Vagina (tissue), 2 donors: ENCODE measurements around the gene SAMD7. TPM values are rescaled to one million over a fixed set of nuclear protein-coding genes. Genes with fewer than 3 reads are reported as not detected.

ENCODE experiments used
- DNase-seq, 2 donors: peaks; one replicate each; pipeline ENCODE4 v3.0.0-alpha.2; 2017; ENCODE audit errors: extremely low spot score in 2 of 2
- H3K27ac ChIP-seq: fragments of 200-600 bp; sonication (generic); one replicate; pipeline ENCODE4 v1.5.1; 2019
- H3K27me3 ChIP-seq: fragments of 200-600 bp; sonication (generic); one replicate; pipeline ENCODE4 v1.5.1; 2019
- H3K36me3 ChIP-seq, 2 donors: fragments of 200-600 bp; sonication (generic); one replicate each; pipeline ENCODE4 v1.5.1; 2017 to 2019
- H3K4me1 ChIP-seq: fragments of 200-600 bp; sonication (generic); one replicate; pipeline ENCODE4 v1.5.1; 2019
- H3K4me3 ChIP-seq, 2 donors: fragments of 200-600 bp; sonication (generic); 1 replicate in 1 of 2; 2 replicates in 1 of 2; pipeline ENCODE4 v1.5.1; 2016 to 2019
- H3K9me3 ChIP-seq: fragments of 200-600 bp; sonication (generic); one replicate; pipeline ENCODE4 v1.5.1; 2019
- POLR2A ChIP-seq, 2 donors: fragments of 450-650 bp; IDR thresholded peaks; one replicate each; pipeline ENCODE4 v1.6.1; 2017; ENCODE audit warnings: antibody characterized with exemption in 2 of 2, mild to moderate bottlenecking in 2 of 2, moderate library complexity in 2 of 2
- POLR2AphosphoS5 ChIP-seq, 2 donors: sonication (generic); formaldehyde crosslinking; IDR thresholded peaks; one replicate each; pipeline ENCODE4 v1.9.0; 2017; ENCODE audit warnings: antibody characterized with exemption in 2 of 2, mild to moderate bottlenecking in 2 of 2, low read depth in 1 of 2; ENCODE audit not compliant: insufficient read depth in 1 of 2
- intact Hi-C: fragments of 100-400 bp; cut with DNase I; formaldehyde crosslinking; loops from one replicate; pipeline ENCODE4 v1.15.1; 2023
- total RNA-seq: library from RNA; depleted of rRNA; stranded (reverse); fragments of >200 nt; gene quantifications from one replicate; pipeline ENCODE4 v1.2.3, GENCODE V29; 2016
- TF ChIP-seq, protein P1 (sequence below), 3 experiments: fragments of 450-650 bp in 2 of 3; fragments of 200-600 bp in 1 of 3; sonication (generic) in 1 of 3; IDR thresholded peaks; one replicate each; pipeline ENCODE4 v1.5.1; 2017 to 2019; ENCODE audit warnings: antibody characterized with exemption in 3 of 3, mild to moderate bottlenecking in 2 of 3, moderate library complexity in 2 of 3

SAMD7 gene
- total RNA-seq, 1 donor from 2014 or later = not detected

- Histone ChIP-seq H3K4me3 (no peak overlapping the region), H3K9me3 (no peaks in the 10 kb centered on the region), H3K27me3 (no peaks in the 10 kb centered on the region), H3K27ac (no peak overlapping the region), H3K4me1 (no peaks in the 10 kb centered on the region), H3K36me3 (no peaks in the 10 kb centered on the region)
- intact Hi-C loops = no loop called here
- DNase-seq = no peak
- TF ChIP-seq POLR2AphosphoS5 (IDR thresholded peaks at IDR 0.05; ENCODE audit: insufficient read depth in 1 of 2, low read depth in 1 of 2) (no peak), POLR2A (IDR thresholded peaks at IDR 0.05) (no peak)
- TF ChIP-seq, protein P1, sequence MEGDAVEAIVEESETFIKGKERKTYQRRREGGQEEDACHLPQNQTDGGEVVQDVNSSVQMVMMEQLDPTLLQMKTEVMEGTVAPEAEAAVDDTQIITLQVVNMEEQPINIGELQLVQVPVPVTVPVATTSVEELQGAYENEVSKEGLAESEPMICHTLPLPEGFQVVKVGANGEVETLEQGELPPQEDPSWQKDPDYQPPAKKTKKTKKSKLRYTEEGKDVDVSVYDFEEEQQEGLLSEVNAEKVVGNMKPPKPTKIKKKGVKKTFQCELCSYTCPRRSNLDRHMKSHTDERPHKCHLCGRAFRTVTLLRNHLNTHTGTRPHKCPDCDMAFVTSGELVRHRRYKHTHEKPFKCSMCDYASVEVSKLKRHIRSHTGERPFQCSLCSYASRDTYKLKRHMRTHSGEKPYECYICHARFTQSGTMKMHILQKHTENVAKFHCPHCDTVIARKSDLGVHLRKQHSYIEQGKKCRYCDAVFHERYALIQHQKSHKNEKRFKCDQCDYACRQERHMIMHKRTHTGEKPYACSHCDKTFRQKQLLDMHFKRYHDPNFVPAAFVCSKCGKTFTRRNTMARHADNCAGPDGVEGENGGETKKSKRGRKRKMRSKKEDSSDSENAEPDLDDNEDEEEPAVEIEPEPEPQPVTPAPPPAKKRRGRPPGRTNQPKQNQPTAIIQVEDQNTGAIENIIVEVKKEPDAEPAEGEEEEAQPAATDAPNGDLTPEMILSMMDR (IDR thresholded peaks at IDR 0.05) = no peak
Measured at GRCh38 chr3:169953462-169954141, 42.2 kb downstream of the SAMD7 start.

DNA sequence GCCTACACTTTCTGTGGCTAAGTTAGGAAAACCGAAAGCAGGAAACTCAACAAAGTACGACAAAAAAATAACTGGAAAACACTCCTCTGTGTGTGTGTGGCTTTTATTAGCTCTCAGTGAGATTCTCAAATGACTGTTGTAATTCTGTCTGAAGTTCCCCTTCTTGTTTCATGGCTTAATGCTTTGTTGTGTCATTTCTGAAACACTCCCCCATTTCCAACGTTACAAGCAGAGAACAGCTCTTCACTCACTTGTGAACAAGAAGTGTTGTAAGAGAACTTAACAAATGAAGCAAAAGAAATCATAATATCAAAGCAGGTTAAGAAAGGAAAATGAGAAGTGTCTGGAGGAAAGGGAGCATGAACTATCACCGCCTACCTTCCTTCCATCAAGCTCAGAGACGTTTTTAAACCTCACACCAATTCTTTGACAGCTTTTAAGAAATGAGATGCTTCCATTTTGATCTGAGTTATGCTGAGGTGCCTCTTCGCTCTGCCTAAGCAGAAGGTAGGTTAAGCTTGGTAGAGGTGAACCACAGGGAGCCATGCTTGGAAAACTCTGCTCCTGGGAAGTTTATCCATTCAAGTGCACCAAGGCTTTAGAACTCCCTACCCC is 42.9 kb downstream of the SAMD7 start:
- H3K9me3 ChIP-seq = no peaks in the 10 kb centered on the region
- intact Hi-C loops = no loop called here
- H3K27ac ChIP-seq = no peak overlapping the region
- no peak for DNase-seq
- H3K4me3 ChIP-seq = no peak overlapping the region
- H3K4me1 ChIP-seq = no peaks in the 10 kb centered on the region
- no peaks in the 10 kb centered on the region for H3K27me3 ChIP-seq
- no peaks in the 10 kb centered on the region for H3K36me3 ChIP-seq
- TF ChIP-seq POLR2A (IDR thresholded peaks at IDR 0.05) (no peak), POLR2AphosphoS5 (IDR thresholded peaks at IDR 0.05; ENCODE audit: insufficient read depth in 1 of 2, low read depth in 1 of 2) (no peak)
- TF ChIP-seq, protein P1 (IDR thresholded peaks at IDR 0.05) = no peak

GRCh38 chr3:169955406-169955805 is 44.0 kb downstream of the SAMD7 start:
- H3K27ac ChIP-seq = no peak overlapping the region

GRCh38 chr3:169964176-169964575 is 52.8 kb downstream of the SAMD7 start:
- TF ChIP-seq POLR2AphosphoS5 (IDR thresholded peaks at IDR 0.05; ENCODE audit: insufficient read depth in 1 of 2, low read depth in 1 of 2) (no peak), POLR2A (IDR thresholded peaks at IDR 0.05) (no peak)
- H3K27me3 ChIP-seq = no peaks in the 10 kb centered on the region
- H3K4me1 ChIP-seq = peaks cover 28% of the 10 kb centered on the region
- intact Hi-C loops = no loop called here
- H3K36me3 ChIP-seq = no peaks in the 10 kb centered on the region
- no peak overlapping the region for H3K4me3 ChIP-seq
- no peak overlapping the region for H3K27ac ChIP-seq
- no peaks in the 10 kb centered on the region for H3K9me3 ChIP-seq
- DNase-seq = no peak

More at GRCh38 chr3:169955406-169955805, 44.0 kb downstream of the SAMD7 start:
- intact Hi-C loops = no loop called here
- H3K36me3 ChIP-seq = no peaks in the 10 kb centered on the region
- H3K27me3 ChIP-seq = no peaks in the 10 kb centered on the region
- no peak for DNase-seq
- H3K4me3 ChIP-seq = no peak overlapping the region
- no peaks in the 10 kb centered on the region for H3K4me1 ChIP-seq
- no peak for TF ChIP-seq POLR2AphosphoS5 (IDR thresholded peaks at IDR 0.05; ENCODE audit: insufficient read depth in 1 of 2, low read depth in 1 of 2)
- TF ChIP-seq POLR2A (IDR thresholded peaks at IDR 0.05) = no peak
- TF ChIP-seq, protein P1 (IDR thresholded peaks at IDR 0.05) = no peak
- no peaks in the 10 kb centered on the region for H3K9me3 ChIP-seq

- no peaks in the 10 kb centered on the region for H3K27me3 ChIP-seq
- intact Hi-C loops = no loop called here
- no peak for DNase-seq
- H3K9me3 ChIP-seq = no peaks in the 10 kb centered on the region
- peak overlapping the region; percentile 99 for H3K27ac ChIP-seq
- no peaks in the 10 kb centered on the region for H3K36me3 ChIP-seq
- TF ChIP-seq POLR2AphosphoS5 (IDR thresholded peaks at IDR 0.05; ENCODE audit: insufficient read depth in 1 of 2, low read depth in 1 of 2) (no peak), POLR2A (IDR thresholded peaks at IDR 0.05) (no peak)
- TF ChIP-seq, protein P1 (IDR thresholded peaks at IDR 0.05) = no peak
- peaks cover 43% of the 10 kb centered on the region for H3K4me1 ChIP-seq
- H3K4me3 ChIP-seq = peak overlapping the region; percentile 65 to 88
Measured at GRCh38 chr3:169965562-169966427, 54.4 kb downstream of the SAMD7 start.
